Brain microvascular endothelial cell (primary cell): ENCODE results near the gene GRID1.

Experiments
- DNase-seq: peaks from one replicate; pipeline ENCODE4 v3.0.0-alpha.2; 2020
- H3K27ac ChIP-seq: fragments of 250-450 bp; sonication (Bioruptor Pico); 2 replicates; pipeline ENCODE4 v1.5.1; 2020; ENCODE audit warnings: mild to moderate bottlenecking, moderate library complexity
- H3K27me3 ChIP-seq: fragments of 250-450 bp; sonication (Bioruptor Pico); replicated peaks from 2 replicates; pipeline ENCODE4 v1.5.1; 2020; ENCODE audit warnings: mild to moderate bottlenecking
- H3K36me3 ChIP-seq: fragments of 250-450 bp; sonication (Bioruptor Pico); replicated peaks from 2 replicates; pipeline ENCODE4 v1.5.1; 2020; ENCODE audit warnings: mild to moderate bottlenecking
- H3K4me3 ChIP-seq: 2 replicates; pipeline ENCODE4 v1.5.1; 2011; ENCODE audit warnings: low read depth, mild to moderate bottlenecking, control low read depth, low read length, moderate library complexity
- CTCF ChIP-seq: IDR thresholded peaks from 2 replicates; pipeline ENCODE4 v1.5.1; 2011; ENCODE audit warnings: low read depth, mild to moderate bottlenecking, moderate library complexity, low read length, control low read depth, inconsistent platforms; ENCODE audit errors: missing control alignments
- in situ Hi-C: cut with HindIII; loops from 2 replicates; pipeline ENCODE4 v1.10.0; 2017; ENCODE audit warnings: low sequenced_read_pairs, low pct_ligation_motif_present

GRID1 gene

GRCh38 chr10:86313621-86314041, 53.0 kb downstream of the GRID1 start:
- H3K36me3 ChIP-seq = no peaks in the 10 kb centered on the region
- no peak overlapping the region for H3K27ac ChIP-seq
- in situ Hi-C loops = no loop called here
- no peak overlapping the region for H3K4me3 ChIP-seq
- no peak for DNase-seq
- TF ChIP-seq CTCF = no peak
- H3K27me3 ChIP-seq = no peaks in the 10 kb centered on the region

DNA sequence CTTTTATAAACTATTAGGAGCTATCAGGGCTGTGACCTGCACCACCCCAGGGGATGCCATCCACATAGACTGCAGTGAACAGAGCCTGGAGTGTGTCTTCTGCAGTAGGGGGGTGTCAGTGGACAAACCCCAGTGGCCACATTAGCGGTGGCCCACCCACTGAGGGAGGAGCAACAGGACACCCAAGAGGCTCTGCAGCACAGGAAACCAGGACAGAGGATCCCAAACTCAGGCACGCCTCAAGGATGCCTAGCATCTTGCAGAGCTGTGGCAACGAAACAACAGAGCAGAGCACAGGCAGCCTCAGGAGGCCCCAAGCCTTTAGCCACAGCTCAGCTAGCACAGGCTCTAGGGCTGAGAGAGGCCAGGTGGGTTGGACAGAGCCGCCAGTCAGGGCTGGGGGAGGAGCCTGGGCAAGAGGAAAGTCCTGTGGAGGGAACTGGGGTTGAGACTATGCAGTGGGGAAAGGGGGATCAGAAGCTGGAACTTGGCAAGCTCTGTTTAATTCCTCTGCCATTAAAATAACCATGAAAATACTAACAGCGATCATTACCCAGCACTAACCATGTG, 53.8 kb downstream of the GRID1 start:
- Histone ChIP-seq H3K4me3 (no peak overlapping the region), H3K36me3 (no peaks in the 10 kb centered on the region), H3K27ac (no peak overlapping the region), H3K27me3 (no peaks in the 10 kb centered on the region)
- in situ Hi-C loops = no loop called here
- no peak for TF ChIP-seq CTCF
- no peak for DNase-seq

DNA sequence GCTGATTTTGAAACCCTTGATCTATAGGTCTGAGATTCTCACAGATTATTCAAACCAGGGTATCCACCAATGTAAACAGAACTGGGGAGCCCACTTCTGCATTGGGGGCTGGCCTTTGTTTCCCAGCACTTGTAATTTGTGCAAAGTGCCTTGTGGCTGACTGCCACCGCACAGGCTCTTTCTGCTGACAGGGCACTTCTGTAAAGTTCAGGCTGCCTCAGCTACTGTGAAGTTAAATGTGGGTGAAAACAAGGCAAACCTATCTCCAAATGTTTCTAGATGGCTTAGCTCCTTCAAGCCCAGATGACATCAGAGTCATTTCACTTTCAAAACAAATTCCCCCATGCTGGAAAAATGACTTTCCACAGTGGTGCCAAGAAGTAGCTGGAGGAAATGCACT, 54.7 kb downstream of the GRID1 start:
- no peak for TF ChIP-seq CTCF

GRCh38 chr10:86311190-86311589, 55.4 kb downstream of the GRID1 start:
- H3K27me3 ChIP-seq = no peaks in the 10 kb centered on the region
- in situ Hi-C loops = no loop called here
- no peak for DNase-seq
- no peaks in the 10 kb centered on the region for H3K36me3 ChIP-seq
- no peak for TF ChIP-seq CTCF
- H3K27ac ChIP-seq = no peak overlapping the region
- no peak overlapping the region for H3K4me3 ChIP-seq

More for the DNA sequence above, 54.7 kb downstream of the GRID1 start:
- Histone ChIP-seq H3K27ac (no peak overlapping the region), H3K4me3 (no peak overlapping the region), H3K27me3 (no peaks in the 10 kb centered on the region), H3K36me3 (no peaks in the 10 kb centered on the region)
- in situ Hi-C loops = no loop called here
- no peak for DNase-seq

GRCh38 chr10:86310702-86311101, 55.9 kb downstream of the GRID1 start:
- DNase-seq = no peak
- in situ Hi-C loops = no loop called here
- Histone ChIP-seq H3K27ac (no peak overlapping the region), H3K4me3 (no peak overlapping the region), H3K36me3 (no peaks in the 10 kb centered on the region), H3K27me3 (no peaks in the 10 kb centered on the region)
- no peak for TF ChIP-seq CTCF

GRCh38 chr10:86310291-86310690, 56.3 kb downstream of the GRID1 start:
- no peak for DNase-seq
- H3K27ac ChIP-seq = no peak overlapping the region
- H3K27me3 ChIP-seq = no peaks in the 10 kb centered on the region
- no peak overlapping the region for H3K4me3 ChIP-seq
- TF ChIP-seq CTCF = no peak
- no peaks in the 10 kb centered on the region for H3K36me3 ChIP-seq
- in situ Hi-C loops = no loop called here
